ENCODE data around the gene VASN. TPM values are rescaled to one million over a fixed set of nuclear protein-coding genes. Genes with fewer than 3 reads are reported as not detected.

The VASN gene
- total RNA-seq, 2 experiments from 2014 or later, result not detected

- ChIA-PET POLR2A (interaction anchor here (0.7 to 2.3 kb wide), 7 partner anchors 15 to 64 kb away, joined by 3 to 10 read pairs (median 4); partner anchors contain the start of gene PAM16), CTCF (interaction anchor here (1.1 to 6.5 kb wide), 8 partner anchors 10 to 398 kb away, joined by 3 to 87 read pairs (median 8); partner anchors contain the start of genes CORO7, ROGDI and TFAP4)
- Mint-ChIP-seq H3K27me3 (no peaks in the 10 kb centered on the region), H3K27ac (no peak overlapping the region), H3K36me3 (ENCODE audit: low read depth) (peaks cover 15% of the 10 kb centered on the region), H3K4me3 (no peak overlapping the region), H3K9me3 (no peaks in the 10 kb centered on the region), H3K4me1 (ENCODE audit: low read depth) (no peaks in the 10 kb centered on the region)
- no peak for ATAC-seq
- DNase-seq, result no peak
- peak; percentile 4 for TF ChIP-seq CTCF (IDR thresholded peaks at IDR 0.05)
- intact Hi-C loops (cut with micrococcal nuclease), result no loop called here
Measured at GRCh38 chr16:4404967-4405696, 33.5 kb downstream of the VASN start.

GRCh38 chr16:4407543-4408322 is 36.1 kb downstream of the VASN start:
- H3K4me3 Mint-ChIP-seq, result no peak overlapping the region
- DNase-seq (no peak), ATAC-seq (no peak)
- H3K36me3 Mint-ChIP-seq (ENCODE audit: low read depth), result peaks cover 26% of the 10 kb centered on the region
- H3K27me3 Mint-ChIP-seq, result no peaks in the 10 kb centered on the region
- POLR2A ChIA-PET, result no interaction called here
- no peak overlapping the region for H3K27ac Mint-ChIP-seq
- TF ChIP-seq CTCF (IDR thresholded peaks at IDR 0.05), result no peak
- CTCF ChIA-PET, result no interaction called here
- no peaks in the 10 kb centered on the region for H3K9me3 Mint-ChIP-seq
- peaks cover 12% of the 10 kb centered on the region for H3K4me1 Mint-ChIP-seq (ENCODE audit: low read depth)
- intact Hi-C loops (cut with micrococcal nuclease), result no loop called here

GRCh38 chr16:4408323-4408690 is 36.7 kb downstream of the VASN start:
- peaks cover 17% of the 10 kb centered on the region for H3K4me1 Mint-ChIP-seq (ENCODE audit: low read depth)
- no peak for TF ChIP-seq CTCF (IDR thresholded peaks at IDR 0.05)
- ChIA-PET CTCF (no interaction called here), POLR2A (no interaction called here)
- DNase-seq, result no peak
- no peak overlapping the region for H3K27ac Mint-ChIP-seq
- ATAC-seq, result no peak
- H3K27me3 Mint-ChIP-seq, result no peaks in the 10 kb centered on the region
- peaks cover 24% of the 10 kb centered on the region for H3K36me3 Mint-ChIP-seq (ENCODE audit: low read depth)
- no peaks in the 10 kb centered on the region for H3K9me3 Mint-ChIP-seq
- no peak overlapping the region for H3K4me3 Mint-ChIP-seq
- intact Hi-C loops (cut with micrococcal nuclease), result no loop called here

- peak; percentile 24 for DNase-seq
- ChIA-PET CTCF (interaction anchor here (0.7 to 2.1 kb wide), 4 partner anchors 16 to 155 kb away, joined by 3 to 8 read pairs (median 4); no protein-coding TSS in a partner anchor), POLR2A (interaction anchor here (0.7 to 1.6 kb wide), 4 partner anchors 14 to 38 kb away, joined by 3 to 6 read pairs (median 3); partner anchors contain the start of gene VASN)
- Mint-ChIP-seq H3K36me3 (ENCODE audit: low read depth) (peaks cover 20% of the 10 kb centered on the region), H3K4me1 (ENCODE audit: low read depth) (peaks cover 21% of the 10 kb centered on the region), H3K27ac (no peak overlapping the region), H3K4me3 (no peak overlapping the region), H3K27me3 (no peaks in the 10 kb centered on the region), H3K9me3 (no peaks in the 10 kb centered on the region)
- ATAC-seq, result no peak
- TF ChIP-seq CTCF (IDR thresholded peaks at IDR 0.05), result no peak
- intact Hi-C loops (cut with micrococcal nuclease), result no loop called here
Measured at GRCh38 chr16:4409081-4409932, 37.7 kb downstream of the VASN start.

All from activated CD8-positive, alpha-beta T cell treated with anti-CD3 and anti-CD28 coated beads for 36 hours (primary cell).